NCI-H1417 (cell line): ENCODE data around the gene ACAD11.

Source experiments
- DNase-seq, 3 experiments: peaks; one replicate each; lab custom pipeline; 2025; lab: John Stamatoyannopoulos, UW

Gene ACAD11

GRCh38 chr3:132550579-132551305 is 108.9 kb downstream of the ACAD11 start:
- DNase-seq, result no peak

GRCh38 chr3:132549890-132550578 is 109.6 kb downstream of the ACAD11 start:
- no peak for DNase-seq

GRCh38 chr3:132549169-132549568 is 110.4 kb downstream of the ACAD11 start:
- DNase-seq, result no peak

GRCh38 chr3:132545471-132545870 is 114.1 kb downstream of the ACAD11 start:
- DNase-seq, result no peak

- DNase-seq, result no peak
Measured at GRCh38 chr3:132544130-132544529, 115.5 kb downstream of the ACAD11 start.

DNA sequence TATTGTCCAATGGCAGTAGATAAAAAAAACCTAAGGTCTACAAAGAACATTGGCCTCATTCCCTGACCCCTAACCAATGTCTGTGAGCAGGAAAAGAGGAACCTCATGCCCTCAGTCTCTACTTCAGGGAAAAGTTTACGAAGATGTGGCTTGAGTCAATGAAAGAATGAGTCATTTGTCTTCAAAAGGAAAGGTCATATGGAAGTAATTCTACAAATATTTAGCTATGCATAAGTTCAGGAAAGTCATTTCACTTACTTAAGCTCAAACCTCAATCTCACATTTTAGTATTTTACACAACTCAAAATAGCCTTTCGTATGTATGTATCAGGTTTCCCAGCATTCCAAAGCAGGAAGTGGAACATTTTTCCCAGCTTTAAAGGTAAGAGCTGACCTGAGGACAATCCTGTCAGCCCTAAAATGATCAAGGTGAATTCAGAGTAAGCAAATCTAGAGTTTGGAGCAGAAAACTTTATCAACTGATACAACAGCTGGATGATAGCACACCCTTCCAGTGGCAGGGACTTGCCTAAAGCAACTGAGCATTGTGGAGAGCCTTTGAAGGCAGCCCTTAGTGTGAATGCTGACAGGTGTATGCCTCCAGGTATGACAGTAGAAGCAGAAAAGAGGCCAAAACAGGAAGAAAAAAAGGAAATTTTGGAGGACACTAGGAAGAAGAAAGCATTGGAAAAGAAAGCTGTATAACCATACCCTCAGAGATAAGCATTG is 116.4 kb downstream of the ACAD11 start:
- DNase-seq, result no peak

DNA sequence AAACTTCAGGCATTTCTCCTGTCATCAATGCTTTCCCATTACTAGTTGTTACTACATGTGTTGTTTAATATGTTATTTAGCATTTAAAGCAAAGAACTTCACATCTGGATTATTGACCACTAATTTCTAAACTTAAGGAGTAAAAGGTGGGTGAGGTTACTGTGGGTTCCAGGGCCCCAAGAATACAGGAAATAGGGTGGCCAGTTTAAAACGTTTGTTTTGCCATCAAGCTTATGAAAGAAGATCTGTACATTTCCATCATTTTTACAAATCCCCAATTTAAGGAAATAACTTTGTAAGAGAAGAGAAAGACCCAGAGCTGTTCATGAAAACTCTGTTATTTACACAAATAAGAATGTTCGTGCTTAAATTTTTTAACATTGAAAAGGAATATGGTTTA is 117.0 kb downstream of the ACAD11 start:
- no peak for DNase-seq

GRCh38 chr3:132539681-132540080 is 119.9 kb downstream of the ACAD11 start:
- no peak for DNase-seq

DNA sequence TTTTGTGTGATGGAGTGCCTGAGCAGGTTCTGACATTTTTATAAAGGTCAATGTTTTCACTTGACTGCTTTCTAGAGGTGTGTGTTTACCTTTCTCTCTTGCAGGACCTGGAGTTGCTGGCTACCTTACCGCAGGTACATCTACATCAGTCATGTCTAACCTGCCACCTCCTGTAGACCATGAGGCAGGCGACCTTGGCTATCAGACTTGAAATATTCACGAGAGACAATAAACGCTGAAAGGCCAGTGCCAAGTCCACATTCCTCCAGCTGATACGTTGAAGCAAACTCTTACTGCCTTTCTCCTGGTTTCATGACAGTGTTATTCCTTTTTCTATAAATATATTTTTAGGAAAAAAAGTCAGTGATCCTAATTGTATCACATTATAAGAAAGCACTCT is 121.5 kb downstream of the ACAD11 start:
- peak in 1 of 3 experiments; percentile 45 for DNase-seq

DNA sequence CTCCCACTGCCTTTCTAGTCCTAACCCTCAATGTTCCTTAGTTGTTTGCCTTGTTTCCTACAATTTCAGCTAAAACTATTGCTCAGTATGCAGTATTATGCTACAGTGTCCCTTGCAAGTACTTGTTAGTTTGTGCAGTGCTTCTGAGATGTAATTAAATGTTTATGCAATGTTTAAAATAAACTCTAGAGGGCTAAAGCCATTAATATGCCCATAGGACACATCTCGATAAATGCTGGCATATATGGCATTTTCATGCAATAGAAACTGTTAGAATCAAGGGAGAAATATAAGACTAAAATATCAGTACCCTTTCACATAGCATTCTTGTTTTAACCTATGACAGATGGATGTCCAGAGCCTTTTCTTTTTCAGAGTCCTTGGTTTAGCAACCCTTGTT is 122.3 kb downstream of the ACAD11 start:
- DNase-seq, result no peak

DNA sequence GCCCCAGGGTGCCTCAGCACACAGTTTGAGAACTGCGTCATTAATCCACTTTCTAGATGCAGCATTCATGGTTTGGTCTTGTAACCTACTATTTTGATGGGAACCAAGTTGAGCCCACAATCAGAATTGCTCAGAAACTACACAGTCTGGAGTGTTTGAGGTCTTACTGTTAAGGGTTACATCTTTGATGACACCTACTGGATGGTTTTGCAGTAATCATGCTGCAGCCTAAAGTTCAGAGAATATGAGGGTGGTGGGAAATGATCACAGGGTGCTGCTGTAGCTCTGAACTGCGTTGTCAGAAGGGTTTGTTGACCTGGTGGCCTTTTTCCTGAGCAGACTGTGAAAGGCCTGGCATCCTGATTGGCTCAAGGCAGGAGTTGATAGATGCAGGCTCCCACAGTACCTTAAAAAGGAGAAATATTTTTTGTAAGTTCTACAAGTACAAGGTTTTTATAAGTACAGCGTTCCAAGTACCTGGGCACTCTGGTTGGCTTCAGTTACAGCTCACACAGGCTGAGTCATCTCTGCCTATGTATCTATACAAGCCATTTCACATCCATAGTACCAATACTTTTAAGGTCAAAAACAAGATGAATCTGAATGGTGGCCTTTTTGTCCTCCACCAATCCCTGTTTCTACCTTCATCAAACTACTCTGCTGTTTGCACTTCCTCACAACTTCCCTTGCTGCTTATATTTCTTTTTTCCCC is 123.0 kb downstream of the ACAD11 start:
- DNase-seq, result no peak

DNA sequence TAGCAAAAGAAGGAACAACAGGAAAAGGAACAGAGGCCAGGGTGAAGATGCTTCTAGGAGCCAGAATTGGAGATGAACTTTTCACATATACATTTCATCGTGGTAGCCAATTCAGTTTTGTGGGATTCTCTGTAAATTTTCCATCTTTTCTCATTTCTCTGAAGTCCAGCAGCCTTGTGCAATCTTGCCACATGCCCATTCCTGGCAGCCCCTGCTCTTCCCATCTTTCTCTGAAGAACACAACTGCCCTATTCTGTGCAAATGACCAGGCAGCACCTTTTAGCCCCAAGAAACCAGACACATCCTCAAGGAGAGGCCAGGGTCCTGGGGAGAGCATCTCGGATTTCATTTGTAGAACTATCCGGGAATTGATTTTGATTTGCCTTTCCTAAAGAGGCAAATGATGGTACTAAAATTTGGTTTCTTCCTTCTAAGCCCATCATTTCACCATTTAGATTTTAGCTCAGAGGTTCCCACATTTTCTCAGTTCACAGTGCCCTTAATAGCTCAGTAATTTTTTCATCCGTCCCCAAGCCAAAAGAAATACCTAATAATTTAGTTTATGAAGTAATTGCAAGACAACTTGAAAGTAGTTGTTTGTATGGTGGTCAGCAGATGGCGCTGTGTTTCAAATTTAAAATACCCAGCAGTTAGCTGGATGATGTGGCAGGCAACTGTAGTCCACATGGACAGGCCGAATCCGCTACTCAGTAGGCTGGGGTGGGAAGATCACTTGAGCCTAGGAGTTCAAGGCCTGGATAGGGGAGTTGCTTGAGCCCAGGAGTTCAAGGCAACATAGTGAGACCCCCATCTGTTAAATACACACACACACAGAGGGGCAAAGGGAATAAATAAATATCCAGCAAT is 123.8 kb downstream of the ACAD11 start:
- DNase-seq, result peak; percentile 22 to 71 (median 67)

- DNase-seq, result no peak
Measured at GRCh38 chr3:132530624-132531023, 129.0 kb downstream of the ACAD11 start.

GRCh38 chr3:132522353-132522752 is 137.3 kb downstream of the ACAD11 start:
- no peak for DNase-seq

GRCh38 chr3:132521901-132522300 is 137.7 kb downstream of the ACAD11 start:
- no peak for DNase-seq

DNA sequence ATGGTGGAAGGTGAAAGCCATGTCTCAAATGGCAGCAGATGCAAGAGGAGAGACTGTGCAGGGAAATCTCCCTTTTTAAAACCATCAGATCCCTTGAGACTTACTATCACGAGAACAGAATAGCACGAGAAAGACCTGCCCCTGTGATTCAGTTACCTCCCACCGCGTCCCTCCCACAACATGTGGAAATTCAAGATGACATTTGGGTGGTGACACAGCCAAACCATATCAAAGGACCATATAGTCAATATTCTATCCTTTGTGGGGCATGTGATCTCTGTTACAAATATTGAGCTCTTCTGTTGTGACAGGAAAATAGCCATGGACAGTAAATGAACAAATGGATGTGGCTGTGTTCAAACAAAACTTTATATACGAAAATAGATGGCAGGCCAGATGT is 139.7 kb downstream of the ACAD11 start:
- no peak for DNase-seq

DNA sequence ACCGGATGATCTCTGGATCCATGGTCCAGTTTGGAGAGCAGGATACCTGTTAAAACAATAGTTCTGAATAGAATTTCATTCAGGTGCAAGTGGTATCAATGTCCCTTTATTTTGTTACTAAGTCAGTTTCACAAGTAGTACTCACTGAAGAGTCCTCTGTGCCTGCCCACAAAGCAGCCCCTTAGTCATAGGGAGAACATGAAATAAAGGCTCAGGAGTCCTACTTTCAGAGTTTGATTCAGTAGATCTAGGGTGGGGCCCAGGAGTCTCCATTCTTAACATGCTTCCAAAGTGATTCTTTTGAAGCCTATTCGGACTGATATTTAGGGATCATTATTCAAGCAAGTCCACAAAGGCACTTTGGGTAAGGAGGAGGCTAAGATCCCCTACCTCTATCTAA is 142.3 kb downstream of the ACAD11 start:
- DNase-seq, result no peak

GRCh38 chr3:132513057-132513456 is 146.6 kb downstream of the ACAD11 start:
- peak in 1 of 3 experiments; percentile 89 for DNase-seq

DNA sequence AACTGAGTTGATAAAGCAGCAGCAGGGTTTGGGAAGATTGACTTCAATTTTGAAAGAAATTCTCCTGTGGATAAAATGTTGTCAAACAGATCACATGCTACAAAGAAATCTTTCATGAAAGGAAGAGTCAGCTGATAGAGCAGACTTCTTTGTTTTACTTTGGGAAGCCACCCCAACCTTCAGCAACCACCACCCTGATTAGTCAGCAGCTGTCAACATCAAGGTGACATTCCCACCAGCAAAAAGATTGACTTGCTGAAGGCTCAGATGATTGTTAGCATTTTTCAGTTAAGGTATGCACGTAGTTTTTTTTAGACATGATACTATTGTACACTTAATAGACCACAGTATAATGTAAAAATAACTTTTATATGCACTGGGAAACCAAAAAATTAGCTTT is 150.1 kb downstream of the ACAD11 start:
- no peak for DNase-seq

DNA sequence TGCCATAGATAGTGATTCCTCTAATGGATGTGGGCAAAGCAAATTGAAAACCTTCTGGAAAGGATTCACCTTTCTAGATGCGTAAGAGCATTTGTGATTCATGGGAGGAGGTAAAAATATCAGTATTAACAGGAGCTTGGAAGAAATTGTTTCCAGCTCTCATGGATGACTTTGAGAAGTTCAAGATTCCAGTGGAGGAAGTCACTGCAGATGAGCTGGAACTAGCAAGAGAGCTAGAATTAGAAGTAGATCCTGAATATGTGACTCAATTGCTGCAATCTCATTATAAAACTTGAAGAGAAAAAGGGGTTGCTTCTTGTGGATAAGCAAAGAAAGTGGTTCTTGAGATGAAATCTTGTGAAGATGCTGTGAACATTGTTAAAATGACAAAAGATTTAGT is 150.5 kb downstream of the ACAD11 start:
- DNase-seq, result no peak
